HuH-7.5 (cell line): ENCODE results near the gene RAI1.

Experiments
- DNase-seq: peaks from one replicate; pipeline ENCODE4 v3.0.0; 2011; ENCODE audit warnings: low spot score

The RAI1 gene

GRCh38 chr17:17845046-17845775 lies 164.0 kb downstream of the RAI1 start:
- DNase-seq, result no peak

GRCh38 chr17:17846003-17846402 lies 164.7 kb downstream of the RAI1 start:
- no peak for DNase-seq

DNA sequence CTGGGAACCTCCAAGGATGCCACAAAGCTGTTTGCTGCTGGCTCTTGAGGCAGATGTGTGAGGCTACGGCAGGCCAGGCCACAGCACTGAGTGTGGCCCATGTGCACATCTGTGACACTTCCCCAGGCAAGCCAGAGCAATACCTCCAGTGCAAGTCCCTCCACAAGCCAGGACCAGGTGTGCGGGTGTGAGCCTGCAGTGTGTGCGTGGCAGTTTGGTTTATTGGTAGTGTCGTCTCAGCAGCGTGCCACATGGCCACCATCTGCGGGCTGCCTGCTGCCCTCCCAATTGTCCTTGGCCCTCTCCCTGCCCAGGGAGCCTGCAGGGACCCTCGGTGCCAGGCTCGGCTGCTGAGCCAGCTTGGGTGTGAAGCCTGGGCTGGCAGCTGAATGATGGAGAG lies 165.4 kb downstream of the RAI1 start:
- DNase-seq, result no peak

DNA sequence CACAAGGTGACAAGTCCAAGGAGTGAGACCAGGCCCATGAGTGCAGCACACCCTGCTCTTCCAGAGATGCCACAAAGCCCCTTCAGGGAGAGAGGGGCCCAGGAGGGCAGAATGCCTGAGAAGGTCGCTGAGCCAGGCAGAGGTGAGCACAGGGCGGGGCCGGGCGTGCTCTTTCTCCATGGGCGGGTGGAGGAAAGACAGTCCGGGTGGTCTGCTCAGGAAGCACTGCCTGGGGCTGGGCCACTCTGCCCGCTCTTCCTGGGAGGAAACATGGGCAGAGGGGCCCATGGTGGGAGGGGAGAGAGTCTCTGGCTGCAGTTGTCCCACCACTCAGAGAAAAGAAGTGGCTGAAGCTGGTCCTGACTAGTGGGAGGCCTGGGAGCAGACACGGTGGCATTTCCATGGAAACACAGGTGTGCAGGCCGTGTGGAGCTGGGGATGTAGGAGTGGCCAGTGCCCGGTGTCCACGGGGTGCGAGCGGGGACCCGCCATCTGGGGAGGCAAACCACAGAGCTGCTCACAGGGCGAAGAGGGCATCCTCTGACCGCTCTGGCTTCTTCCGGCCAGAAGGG lies 165.9 kb downstream of the RAI1 start:
- no peak for DNase-seq

DNA sequence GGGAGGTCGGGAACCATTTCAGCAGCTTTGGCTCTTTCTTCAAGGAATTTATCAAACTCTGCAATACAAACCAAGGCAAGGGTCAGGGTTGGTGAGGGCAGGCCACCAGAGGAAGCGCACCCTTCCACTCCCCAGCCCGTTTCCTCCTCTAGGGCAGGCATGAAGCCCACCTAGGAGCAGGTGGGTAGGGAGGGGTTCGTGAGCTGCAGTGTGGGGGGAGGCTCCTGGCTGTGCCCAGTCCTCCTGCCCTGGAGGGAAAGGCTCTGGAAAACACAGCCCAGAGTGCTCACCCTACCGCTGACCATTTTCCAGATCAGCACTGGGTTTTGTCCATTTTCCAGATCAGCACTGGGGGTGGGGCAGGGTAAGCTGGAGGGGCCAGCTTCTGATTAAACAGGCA lies 166.5 kb downstream of the RAI1 start:
- DNase-seq, result no peak

DNA sequence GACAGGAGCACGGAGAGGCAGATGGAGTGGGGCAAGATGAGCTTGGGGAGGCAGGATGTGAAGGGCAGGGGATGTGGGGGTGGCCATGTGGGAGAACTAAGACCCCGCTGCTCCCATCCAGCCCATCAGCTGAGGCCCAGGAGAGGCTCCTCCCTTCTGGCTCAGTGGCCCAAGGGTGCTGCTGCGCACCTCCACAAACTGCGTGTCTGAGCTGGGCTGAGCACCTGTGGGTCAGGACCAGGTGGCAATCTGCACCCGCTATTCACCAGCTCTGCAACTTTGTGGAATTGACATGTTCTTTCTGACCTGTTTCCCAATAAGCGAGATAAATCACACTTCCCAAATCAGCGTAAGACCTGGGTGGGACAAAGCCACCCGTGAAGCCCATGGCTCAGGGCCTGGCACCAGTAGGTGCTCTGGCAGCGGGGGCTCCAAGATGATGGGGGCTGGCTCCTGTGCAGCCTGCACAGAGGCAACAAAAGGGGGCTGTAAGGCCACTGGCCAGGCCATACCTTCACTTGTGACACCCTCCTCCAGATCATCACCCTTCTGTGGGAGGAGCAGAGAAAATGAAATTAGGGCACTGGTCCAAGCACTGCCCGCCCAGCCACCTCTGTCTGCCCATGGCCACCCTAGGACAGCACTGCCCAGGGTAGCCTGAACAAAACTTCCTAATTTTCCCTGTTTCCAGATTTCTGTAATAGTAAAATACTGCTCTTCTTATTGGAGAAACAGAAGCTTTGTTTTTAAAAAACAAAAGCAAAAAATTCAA lies 167.2 kb downstream of the RAI1 start:
- DNase-seq, result no peak

DNA sequence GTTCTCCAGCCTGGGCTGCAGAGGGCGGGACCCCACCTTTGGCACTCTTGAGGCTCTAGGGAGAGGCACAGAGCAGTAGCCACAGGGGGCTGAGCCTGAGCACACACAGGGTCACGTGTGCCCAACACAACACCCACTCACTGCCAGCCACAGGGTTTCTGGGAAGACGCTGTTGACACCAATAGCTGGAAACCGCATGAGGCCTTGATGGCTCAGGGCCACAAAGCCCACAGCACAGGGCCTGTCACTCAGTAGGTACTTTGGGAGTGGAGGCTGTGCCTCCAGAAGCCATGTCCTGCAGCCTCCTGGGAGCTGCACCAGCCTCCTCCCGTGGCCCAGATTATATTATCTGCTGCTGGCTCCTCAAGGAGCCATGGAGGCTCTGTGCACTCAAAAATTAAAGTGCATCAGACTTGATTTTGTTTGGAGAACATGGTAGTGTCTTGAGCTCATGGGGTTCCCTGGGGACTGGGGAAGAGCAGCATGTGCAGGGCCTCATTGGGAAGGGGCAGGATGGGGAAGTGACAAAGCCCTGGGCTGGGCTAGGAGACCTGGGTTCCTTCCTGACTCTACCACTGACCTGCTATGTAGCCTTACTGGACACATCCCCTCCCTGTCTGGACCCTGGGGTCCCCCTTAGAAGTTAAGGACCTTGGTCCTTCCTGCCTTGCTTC lies 168.0 kb downstream of the RAI1 start:
- no peak for DNase-seq

- no peak for DNase-seq
These were observed 168.7 kb downstream of the RAI1 start for GRCh38 chr17:17849845-17850373.

DNA sequence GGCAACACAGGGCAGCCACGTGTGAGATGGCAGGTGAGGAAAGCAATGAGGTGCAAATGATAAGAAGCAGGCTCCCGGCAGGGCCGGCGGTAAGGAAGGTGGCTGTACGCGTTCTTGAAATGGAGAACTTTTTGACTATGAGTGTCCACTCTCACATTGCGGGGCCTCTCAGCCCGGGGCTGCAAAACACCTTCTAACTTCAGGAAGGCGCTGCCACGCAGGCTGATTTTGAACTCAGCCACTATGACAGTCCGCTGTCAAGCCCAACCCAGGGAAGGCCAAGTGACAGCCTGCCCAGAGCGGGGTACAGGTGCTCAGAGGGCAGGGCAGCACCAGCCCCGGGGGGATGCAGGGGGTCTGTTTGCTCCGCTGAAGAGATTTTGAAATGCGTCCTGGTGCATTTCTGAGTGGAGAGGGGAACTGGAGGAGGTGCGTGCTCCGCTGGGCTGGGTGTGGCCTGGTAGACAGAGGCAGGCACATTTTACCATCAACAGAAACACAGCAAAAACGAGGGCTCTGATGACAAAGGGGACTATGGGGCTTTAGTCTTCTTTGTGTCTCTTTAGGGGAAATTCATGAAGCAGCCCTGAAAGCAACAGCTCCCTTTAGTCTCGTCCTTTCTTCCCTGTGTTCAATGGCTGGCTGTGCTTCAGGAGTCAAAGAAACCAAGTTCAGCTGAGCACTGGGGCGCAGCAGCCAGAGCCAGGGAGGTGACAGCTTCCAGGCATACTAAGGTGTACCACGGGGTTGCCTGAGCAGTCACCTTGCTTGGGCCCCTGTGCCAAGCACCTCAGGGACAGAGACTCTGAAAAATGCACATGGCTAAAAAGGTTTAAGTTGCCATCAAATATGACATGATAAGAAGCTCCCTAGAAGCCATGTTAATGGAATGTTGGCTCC lies 170.1 kb downstream of the RAI1 start:
- no peak for DNase-seq

GRCh38 chr17:17852930-17853329 lies 171.7 kb downstream of the RAI1 start:
- DNase-seq, result no peak

DNA sequence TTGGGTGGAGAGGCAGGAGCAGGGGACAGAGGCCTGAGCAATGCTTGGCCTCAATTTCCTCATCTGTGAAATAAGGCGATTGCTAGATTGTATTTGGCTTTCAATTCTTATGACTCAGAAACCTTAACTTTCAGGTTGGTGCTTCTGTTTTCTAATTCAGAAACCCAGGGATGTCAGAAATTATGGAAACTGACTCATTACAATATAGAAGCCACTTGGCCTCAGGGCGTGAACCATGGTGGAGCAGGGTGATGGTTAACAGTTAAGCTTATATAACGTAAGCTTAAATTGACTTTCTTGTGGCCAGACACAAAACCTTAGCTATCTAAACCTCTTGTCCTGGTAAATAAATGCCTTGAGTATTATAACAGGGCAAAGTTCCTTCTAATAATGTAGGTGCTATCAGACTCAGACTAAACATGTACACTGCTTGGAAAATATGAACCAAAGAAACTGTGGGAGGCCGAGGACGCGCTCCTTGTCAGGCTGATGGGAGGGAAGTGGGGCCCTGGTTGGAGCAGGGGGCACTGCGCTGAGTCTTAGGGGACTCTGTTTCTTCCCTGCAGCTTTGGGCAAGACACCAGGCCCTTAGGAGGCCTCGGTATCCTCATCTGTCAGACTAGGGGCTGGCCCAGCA lies 172.7 kb downstream of the RAI1 start:
- no peak for DNase-seq

DNA sequence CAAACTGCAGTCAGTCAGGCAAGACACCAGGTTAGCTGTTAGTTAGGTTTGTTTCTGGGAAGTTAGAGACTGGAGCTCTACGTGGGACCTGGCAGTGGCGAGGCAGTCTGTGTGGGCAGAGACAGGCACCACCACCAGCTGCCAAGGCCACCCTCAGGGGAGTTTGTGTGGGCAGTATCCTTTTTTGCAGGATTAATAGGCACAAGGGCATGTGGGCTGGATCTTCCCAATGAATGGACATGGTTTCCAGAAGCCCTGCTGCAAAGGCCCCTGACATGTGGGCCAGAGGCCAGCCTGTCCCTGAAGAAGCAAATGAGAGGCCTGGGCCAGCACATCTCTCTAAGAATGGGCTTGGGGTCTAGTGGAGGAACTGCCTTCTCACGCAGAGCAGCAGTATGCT lies 174.7 kb downstream of the RAI1 start:
- DNase-seq, result no peak

DNA sequence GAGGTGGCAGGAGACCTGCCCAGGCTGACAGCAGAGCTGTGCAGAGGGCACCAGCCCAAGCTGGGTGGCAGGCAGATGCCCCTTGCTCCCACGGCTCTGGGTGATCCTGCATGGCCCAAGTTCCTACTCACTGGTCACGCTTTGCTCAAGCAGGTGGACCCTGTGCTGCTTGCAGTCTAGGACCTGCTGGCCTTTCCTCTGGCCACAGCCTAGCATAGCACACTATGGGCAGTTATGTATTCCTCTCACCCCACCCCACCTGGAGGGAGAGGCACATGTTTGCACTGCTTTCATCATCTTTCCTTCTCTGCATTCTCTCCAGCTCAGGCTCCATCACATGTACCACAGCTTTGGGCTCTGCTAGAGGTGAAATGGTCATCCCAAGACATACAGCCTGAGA lies 175.1 kb downstream of the RAI1 start:
- DNase-seq, result no peak

GRCh38 chr17:17857496-17857895 lies 176.2 kb downstream of the RAI1 start:
- no peak for DNase-seq

DNA sequence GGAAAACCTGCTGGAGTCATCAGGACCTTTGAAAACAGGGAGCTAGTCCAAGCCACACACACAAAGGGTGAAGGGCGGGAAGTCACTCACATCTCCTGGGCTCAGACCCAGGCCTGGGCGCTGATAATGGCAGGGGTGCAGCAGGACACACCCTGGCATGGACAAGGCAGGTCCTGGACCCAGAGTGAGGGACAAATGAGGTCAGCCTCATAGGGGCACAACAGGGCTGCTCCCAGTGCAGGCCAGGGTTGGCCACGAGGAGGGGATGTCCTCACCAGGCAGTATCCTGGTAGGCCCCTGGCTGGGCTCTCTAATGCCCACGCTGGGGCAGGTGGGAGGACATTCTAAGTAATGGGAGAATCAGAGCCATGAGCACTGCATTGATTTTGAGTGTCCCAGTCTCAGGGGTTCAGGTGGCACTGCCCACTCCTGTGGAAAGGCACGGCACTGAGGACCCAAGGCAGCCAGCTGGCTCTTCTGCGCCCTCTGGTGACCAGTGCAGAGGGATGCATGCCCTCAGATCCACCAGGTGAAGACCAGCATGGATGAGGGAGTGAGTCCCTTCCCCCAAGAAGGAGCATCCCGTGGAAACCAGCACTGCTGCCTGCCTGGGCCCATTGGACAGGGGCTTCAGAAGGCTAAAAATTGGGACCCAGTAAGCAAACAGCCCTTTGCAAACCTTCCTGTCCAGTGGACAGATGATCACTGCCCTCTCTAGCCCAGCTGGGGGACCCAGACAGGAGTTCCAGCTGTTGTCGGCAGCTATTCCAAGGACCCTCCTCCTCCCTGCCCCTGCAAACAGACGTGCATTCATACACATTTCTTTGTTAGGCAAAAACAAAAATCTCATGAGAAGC lies 178.9 kb downstream of the RAI1 start:
- DNase-seq, result peak; percentile 78

DNA sequence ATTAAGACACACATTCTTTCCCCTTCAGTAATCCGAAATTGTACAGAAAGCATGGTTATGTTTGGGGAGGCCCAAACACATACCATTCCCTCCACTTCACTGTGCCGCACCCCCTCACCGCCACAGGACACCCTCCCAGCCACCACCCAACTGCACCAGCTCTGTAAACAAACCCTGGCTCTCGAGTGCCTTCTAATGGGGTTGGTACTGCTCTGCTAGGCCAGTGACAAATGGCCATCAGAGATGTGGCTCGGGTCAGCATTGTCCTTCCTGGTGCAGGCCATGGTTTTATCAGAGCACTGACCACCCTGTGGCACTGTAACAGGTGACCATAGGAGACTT lies 179.5 kb downstream of the RAI1 start:
- no peak for DNase-seq
